IMR-90 (cell line): Measurements from ENCODE around the gene ELMO1.

ENCODE experiments used
- BHLHE40 ChIP-seq: fragments of 150-350 bp; IDR thresholded peaks from 2 replicates; pipeline ENCODE4 v1.6.1; 2016; ENCODE audit warnings: mild to moderate bottlenecking, low read depth, low read length
- CEBPB ChIP-seq: IDR thresholded peaks from 2 replicates; pipeline ENCODE4 v1.6.1; 2012; ENCODE audit warnings: low read depth, low read length, improper control_type of control experiment
- CHD1 ChIP-seq: IDR thresholded peaks from 2 replicates; pipeline ENCODE4 v1.6.1; 2012; ENCODE audit warnings: low read depth, low read length, improper control_type of control experiment
- CTCF ChIP-seq: conservative IDR thresholded peaks from 2 replicates; pipeline ENCODE4 v1.5.1; 2012; ENCODE audit warnings: mild to moderate bottlenecking, low read depth, low read length, improper control_type of control experiment
- ELK1 ChIP-seq: fragments of 150-350 bp; IDR thresholded peaks from 2 replicates; pipeline ENCODE4 v1.6.1; 2016; ENCODE audit warnings: low read depth, mild to moderate bottlenecking, low read length, moderate library complexity, borderline replicate concordance
- FOS ChIP-seq: fragments of 150-350 bp; IDR thresholded peaks from 2 replicates; pipeline ENCODE4 v1.6.1; 2016; ENCODE audit warnings: low read depth, low read length
- NFE2L2 ChIP-seq: fragments of 150-350 bp; IDR thresholded peaks from 2 replicates; pipeline ENCODE4 v1.6.1; 2016; ENCODE audit warnings: low read depth, mild to moderate bottlenecking, low read length
- POLR2A ChIP-seq: IDR thresholded peaks from 2 replicates; pipeline ENCODE4 v1.6.1; 2012; ENCODE audit warnings: mild to moderate bottlenecking, low read depth, low read length
- RAD21 ChIP-seq: IDR thresholded peaks from 2 replicates; pipeline ENCODE4 v1.6.1; 2012; ENCODE audit warnings: low read length, improper control_type of control experiment
- RFX5 ChIP-seq: IDR thresholded peaks from 2 replicates; pipeline ENCODE4 v1.8.0; 2012; ENCODE audit warnings: low read depth, mild to moderate bottlenecking, low read length, moderate library complexity
- SMC3 ChIP-seq: fragments of 150-350 bp; IDR thresholded peaks from 2 replicates; pipeline ENCODE4 v1.6.1; 2016; ENCODE audit warnings: low read depth, mild to moderate bottlenecking, antibody characterized with exemption, low read length, moderate library complexity
- USF2 ChIP-seq: fragments of 150-350 bp; IDR thresholded peaks from 2 replicates; pipeline ENCODE4 v1.6.1; 2017; ENCODE audit warnings: mild to moderate bottlenecking, antibody characterized with exemption, low read length, low read depth

- no peak for TF ChIP-seq POLR2A
- TF ChIP-seq CTCF = no peak
- TF ChIP-seq BHLHE40 = no peak
- no peak for TF ChIP-seq FOS
- TF ChIP-seq NFE2L2 = no peak
- no peak for TF ChIP-seq SMC3
- no peak for TF ChIP-seq RFX5
- no peak for TF ChIP-seq CEBPB
- no peak for TF ChIP-seq RAD21
- no peak for TF ChIP-seq ELK1
- no peak for TF ChIP-seq USF2
- no peak for TF ChIP-seq CHD1
Observed at GRCh38 chr7:36884351-36884750, 564.3 kb downstream of the ELMO1 start.
